Left ventricle myocardium inferior (tissue), 1 donor: ENCODE measurements around the gene TBC1D4. TPM values are rescaled to one million over a fixed set of nuclear protein-coding genes. Genes with fewer than 3 reads are reported as not detected.
"Not testable (repeated sequence)": the region's sequence is repeated elsewhere in the genome, so short reads cannot be mapped to it uniquely, and the experiment has no call there.

ENCODE experiments used
- DNase-seq: peaks from one replicate; pipeline ENCODE4 v3.0.0-alpha.2; 2020
- H3K27ac ChIP-seq: fragments of 200-600 bp; replicated peaks from 2 replicates; pipeline ENCODE4 v1.8.0; 2021
- H3K27me3 ChIP-seq: fragments of 200-600 bp; 2 replicates; pipeline ENCODE4 v1.8.0; 2021; ENCODE audit warnings: low read depth
- H3K36me3 ChIP-seq: fragments of 200-600 bp; 2 replicates; pipeline ENCODE4 v1.8.0; 2021
- H3K4me1 ChIP-seq: fragments of 200-600 bp; 2 replicates; pipeline ENCODE4 v1.8.0; 2021
- H3K4me3 ChIP-seq: fragments of 200-600 bp; 2 replicates; pipeline ENCODE4 v1.8.0; 2021; ENCODE audit warnings: mild to moderate bottlenecking, moderate library complexity
- H3K9me3 ChIP-seq: fragments of 200-600 bp; replicated peaks from 2 replicates; pipeline ENCODE4 v1.8.0; 2021
- CTCF ChIP-seq: fragments of 200-600 bp; IDR thresholded peaks from 2 replicates; pipeline ENCODE4 v1.8.0; 2021; ENCODE audit warnings: antibody characterized with exemption, mild to moderate bottlenecking, borderline replicate concordance
- intact Hi-C: fragments of 100-400 bp; cut with micrococcal nuclease; formaldehyde crosslinking; loops from one replicate; pipeline ENCODE4 v1.11.0; 2022
- total RNA-seq: library from RNA; stranded (reverse); fragmentation: NEBNext Ultra II Directional; extraction: Animal tissue kit (Norgen Biotek cat#: 25700); gene quantifications from one replicate; pipeline ENCODE4 v1.2.1, GENCODE V29; 2021
- donor health status: DM: no; HTN: yes; CAD: no; lungs with severe emphysema.

TBC1D4 gene
- total RNA-seq, 1 donor from 2014 or later, result 97.5 TPM

DNA sequence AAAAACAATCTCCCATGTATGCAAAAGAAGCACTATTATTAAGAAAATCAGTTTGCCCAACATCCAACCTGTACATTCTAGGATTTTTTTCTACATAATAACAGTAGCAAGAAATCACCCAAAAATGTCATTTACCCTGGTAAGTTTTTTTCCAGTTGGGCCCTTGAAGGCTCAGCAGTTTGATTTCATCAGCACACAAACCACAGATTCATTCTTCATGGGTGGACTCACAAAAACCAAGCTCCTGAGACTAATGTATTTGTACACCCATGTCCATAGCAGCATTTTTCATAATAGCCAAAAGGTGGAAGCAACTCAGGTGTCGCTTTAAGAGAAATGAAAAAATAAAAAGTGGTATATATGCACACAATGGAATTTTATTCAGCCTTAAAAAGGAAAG lies 210.1 kb downstream of the TBC1D4 start:
- Histone ChIP-seq H3K4me1 (no peaks in the 10 kb centered on the region), H3K27me3 (no peaks in the 10 kb centered on the region), H3K36me3 (no peaks in the 10 kb centered on the region), H3K9me3 (peaks cover 16% of the 10 kb centered on the region), H3K4me3 (no peak overlapping the region), H3K27ac (no peak overlapping the region)
- intact Hi-C loops, result no loop called here
- no peak for DNase-seq
- no peak for TF ChIP-seq CTCF

DNA sequence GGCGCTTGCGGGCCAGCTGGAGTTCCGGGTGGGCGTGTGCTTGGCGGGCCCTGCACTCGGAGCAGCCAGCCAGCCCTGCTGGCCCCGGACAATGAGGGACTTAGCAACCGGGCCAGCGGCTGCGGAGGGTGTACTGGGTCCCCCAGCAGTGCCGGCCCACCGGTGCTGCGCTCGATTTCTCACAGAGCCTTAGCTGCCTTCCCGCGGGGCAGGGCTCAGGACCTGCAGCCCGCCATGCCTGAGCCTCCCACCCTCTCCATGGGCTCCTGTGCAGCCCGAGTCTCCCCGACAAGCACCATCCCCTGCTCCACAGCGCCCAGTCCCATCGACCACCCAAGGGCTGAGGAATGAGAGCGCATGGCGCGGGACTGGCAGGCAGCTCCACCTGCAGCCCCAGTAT lies 213.5 kb downstream of the TBC1D4 start:
- H3K9me3 ChIP-seq, intact Hi-C loops, H3K27ac ChIP-seq, H3K36me3 ChIP-seq, H3K4me1 ChIP-seq, H3K4me3 ChIP-seq, H3K27me3 ChIP-seq, DNase-seq: not testable (repeated sequence)

GRCh38 chr13:75264611-75265010 lies 217.4 kb downstream of the TBC1D4 start:
- Histone ChIP-seq H3K9me3 (no peaks in the 10 kb centered on the region), H3K4me1 (no peaks in the 10 kb centered on the region), H3K36me3 (no peaks in the 10 kb centered on the region), H3K27me3 (no peaks in the 10 kb centered on the region), H3K27ac (no peak overlapping the region), H3K4me3 (no peak overlapping the region)
- intact Hi-C loops, result no loop called here
- DNase-seq, result no peak
- no peak for TF ChIP-seq CTCF

DNA sequence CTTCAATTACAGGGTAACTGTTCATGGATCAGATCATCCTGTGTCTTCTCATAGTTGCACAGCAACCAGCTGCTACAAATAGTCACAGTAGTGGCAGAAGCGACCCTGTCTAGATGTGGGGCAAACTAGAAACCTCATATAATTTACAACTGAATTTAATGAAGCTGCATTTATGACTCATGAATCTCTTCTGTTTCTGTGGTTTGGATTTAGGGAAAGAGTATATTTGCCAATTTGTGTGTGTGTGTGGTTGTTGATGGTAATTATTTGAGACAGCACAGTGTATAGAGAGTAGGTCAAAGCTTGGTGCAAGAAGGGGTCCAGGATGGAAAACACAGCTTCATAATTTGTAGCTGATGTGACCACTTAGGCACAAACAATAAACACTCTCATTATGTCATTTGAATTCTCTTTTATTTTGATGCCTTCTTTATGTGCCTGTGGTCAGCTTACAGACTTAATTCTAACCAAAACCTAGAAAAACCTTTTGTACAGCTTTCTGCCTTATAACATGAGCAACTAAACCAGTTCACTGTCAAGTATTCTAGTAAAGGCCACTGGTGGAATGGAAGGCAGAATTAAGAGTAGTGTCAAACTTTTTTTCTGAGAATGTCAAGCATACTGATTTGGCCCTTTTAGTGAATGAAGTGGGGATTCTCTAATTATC lies 218.1 kb downstream of the TBC1D4 start:
- H3K4me3 ChIP-seq, result no peak overlapping the region
- no peaks in the 10 kb centered on the region for H3K4me1 ChIP-seq
- no peak overlapping the region for H3K27ac ChIP-seq
- intact Hi-C loops, result no loop called here
- no peak for TF ChIP-seq CTCF
- H3K27me3 ChIP-seq, result no peaks in the 10 kb centered on the region
- no peaks in the 10 kb centered on the region for H3K9me3 ChIP-seq
- no peaks in the 10 kb centered on the region for H3K36me3 ChIP-seq
- no peak for DNase-seq

DNA sequence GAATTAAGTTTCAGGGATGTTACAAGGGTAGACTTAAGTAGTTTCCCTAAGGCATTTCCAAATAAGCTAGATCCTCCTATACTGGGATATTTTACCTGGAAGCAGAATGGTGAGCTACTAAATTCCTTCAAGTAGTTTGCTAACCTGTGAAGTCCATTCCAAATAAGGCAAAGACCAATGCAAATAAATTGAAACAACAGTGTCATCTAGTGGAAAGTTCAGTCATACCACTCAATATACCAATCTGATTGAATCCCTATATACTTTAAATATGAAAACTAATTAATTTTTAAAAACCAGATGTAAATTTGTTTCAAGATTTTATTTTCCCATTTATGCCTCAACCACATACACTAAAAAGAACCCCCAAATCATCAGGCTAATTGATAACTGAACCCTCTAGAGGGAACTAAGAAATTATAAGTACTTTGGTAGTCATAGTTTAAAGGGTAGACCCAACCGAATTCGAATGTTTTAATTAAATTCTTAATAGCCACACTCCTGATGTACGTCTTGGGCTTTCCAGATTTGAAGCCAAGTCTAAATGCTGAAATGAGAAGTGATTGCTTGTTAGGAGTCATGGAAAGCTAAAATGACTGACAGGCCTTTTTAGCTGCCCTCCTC lies 223.7 kb downstream of the TBC1D4 start:
- TF ChIP-seq CTCF, result peak; percentile 73
- Histone ChIP-seq H3K4me1 (no peaks in the 10 kb centered on the region), H3K27me3 (no peaks in the 10 kb centered on the region), H3K9me3 (no peaks in the 10 kb centered on the region), H3K4me3 (no peak overlapping the region), H3K27ac (no peak overlapping the region), H3K36me3 (no peaks in the 10 kb centered on the region)
- intact Hi-C loops, result no loop called here
- DNase-seq, result no peak

DNA sequence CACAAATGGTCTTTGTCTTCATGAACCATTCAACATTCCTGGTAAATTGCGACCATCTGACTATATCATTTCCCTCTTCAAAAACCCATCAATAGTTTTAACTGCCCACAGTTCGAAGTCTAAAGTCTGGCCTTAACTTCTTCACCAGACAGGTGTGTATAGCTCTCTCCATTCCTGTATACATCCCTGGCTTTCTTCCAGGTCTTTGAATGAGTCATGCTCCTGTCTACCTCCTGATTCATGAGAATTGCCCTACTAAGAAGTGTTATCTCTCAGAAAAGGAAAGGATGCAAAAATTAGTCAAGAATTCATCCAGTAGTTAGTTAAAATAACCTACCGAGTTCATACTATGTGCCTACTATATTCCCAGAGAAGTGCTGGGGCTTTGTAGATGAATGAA lies 225.0 kb downstream of the TBC1D4 start:
- H3K27me3 ChIP-seq, result no peaks in the 10 kb centered on the region
- intact Hi-C loops, result no loop called here
- H3K4me1 ChIP-seq, result no peaks in the 10 kb centered on the region
- no peaks in the 10 kb centered on the region for H3K36me3 ChIP-seq
- H3K9me3 ChIP-seq, result no peaks in the 10 kb centered on the region
- no peak for TF ChIP-seq CTCF
- DNase-seq, result no peak
- no peak overlapping the region for H3K27ac ChIP-seq
- H3K4me3 ChIP-seq, result no peak overlapping the region
